ENCODE measurements around the gene NCAN. TPM values are rescaled to one million over a fixed set of nuclear protein-coding genes. Genes with fewer than 3 reads are reported as not detected.

The NCAN gene
- total and polyA plus RNA-seq, 2 of the 4 experiments (the other 2 are of a cell fraction), result not detected

GRCh38 chr19:19269952-19270694 lies 58.4 kb downstream of the NCAN start:
- Histone ChIP-seq H4K5ac (ENCODE audit: low read depth, low read length) (no peak overlapping the region), H3K9me1 (ENCODE audit: insufficient read depth, low read length) (peaks cover 4% of the 10 kb centered on the region; the same call in 1 of the 2 replicates), H4K8ac (ENCODE audit: low read depth in 2 of 2, low read length in 2 of 2) (no peak overlapping the region), H4K91ac (ENCODE audit: insufficient read depth, low read depth, low read length) (no peak overlapping the region), H3K79me1 (ENCODE audit: low read depth in 1 of 2, low read length in 2 of 2) (0 out of 4 replicates have a peak, but pooled peaks cover 0 to 6% of the 10 kb centered on the region in 2 experiments), H3K18ac (ENCODE audit: low read depth, low read length) (no peak overlapping the region), H2BK120ac (ENCODE audit: low read depth, low read length) (no peak overlapping the region), H2AFZ (replicated peaks; ENCODE audit: low read length, poor library complexity) (no peak overlapping the region), H2AK5ac (ENCODE audit: low read depth, low read length) (no peak overlapping the region), H3K4ac (ENCODE audit: low read depth, low read length) (no peak overlapping the region), H3K9ac (ENCODE audit: low read depth, low read length) (no peak overlapping the region), H2BK5ac (ENCODE audit: low read depth, low read length, poor library complexity, severe bottlenecking) (no peak overlapping the region), H2AK9ac (replicated peaks; ENCODE audit: low read depth, low read length, poor library complexity) (no peak overlapping the region), H3K9me3 (ENCODE audit: control insufficient read depth, insufficient read depth, low read length) (no peaks in the 10 kb centered on the region), H4K20me1 (ENCODE audit: insufficient read depth, low read length) (no peaks in the 10 kb centered on the region; the same call in 1 of the 2 replicates), H3K36me3 (ENCODE audit: control insufficient read depth, insufficient read depth, low read length) (peaks cover under 1% of the 10 kb centered on the region; the same call in 1 of the 2 replicates), H3K4me2 (ENCODE audit: low read depth, low read length) (no peak overlapping the region), H3K4me1 (ENCODE audit: control insufficient read depth, insufficient read depth, low read length) (no peaks in the 10 kb centered on the region), H3K14ac (replicated peaks; ENCODE audit: low read depth, low read length) (no peak overlapping the region), H3K56ac (ENCODE audit: extremely low read depth, insufficient read depth, low read length) (no peak overlapping the region), H3K4me3 (ENCODE audit: insufficient read depth, low read depth, low read length) (no peak overlapping the region), H3K27ac (ENCODE audit: insufficient read depth, low read length) (no peak overlapping the region), H3K23ac (ENCODE audit: low read depth, low read length) (no peak overlapping the region), H3K27me3 (ENCODE audit: control insufficient read depth, insufficient read depth, low read length) (peaks cover 4% of the 10 kb centered on the region; the same call in 1 of the 2 replicates), H2BK15ac (ENCODE audit: low read depth, low read length) (no peak overlapping the region), H2BK20ac (ENCODE audit: low read depth, low read length) (no peak overlapping the region)
- BruUV-seq (replicated peaks), result no TSS peak
- ChIA-PET POLR2A (ENCODE audit: unreplicated experiment) (interaction anchor here (0.6 kb wide), 1 partner anchor 1351 kb away, joined by 9 read pairs; no protein-coding TSS in a partner anchor), CTCF (no interaction called here)
- dilution Hi-C loops (cut with HindIII; ENCODE audit: low sequenced_read_pairs, unreplicated experiment), result no loop called here
- no peak for DNase-seq
- in situ Hi-C loops (cut with MboI; ENCODE audit: low sequenced_read_pairs), result no loop called here
- intact Hi-C loops (cut with micrococcal nuclease), result no loop called here
- 63% methylated on average over 7 of the region's 18 CpGs; no CpG with 5 or more reads in 1 of the 2 experiments for WGBS, 2 experiments (ENCODE audit: extremely low coverage in 2 of 2, insufficient read length in 1 of 2)
- TF ChIP-seq SMC3 (IDR thresholded peaks at IDR 0.05; ENCODE audit: low read depth, low read length) (no peak), RFX5 (IDR thresholded peaks at IDR 0.05; ENCODE audit: low read depth, low read length) (no peak), CHD1 (IDR thresholded peaks at IDR 0.05; ENCODE audit: low read depth, low read length) (no peak), RAD21 (IDR thresholded peaks at IDR 0.05; ENCODE audit: low read length) (no peak), CTCF (conservative IDR thresholded peaks at IDR 0.05; ENCODE audit: low read depth, low read length) (no peak)
- no peak for ATAC-seq (ENCODE audit: low read depth)
